HG03108 (cell line): ENCODE data around the gene KCNQ1OT1.

Experiments used
- ATAC-seq: cut with Tn5 transposase; IDR thresholded peaks from one replicate; pipeline ENCODE4 v1.9.1; 2021; ENCODE audit warnings: moderate library complexity; ENCODE audit not compliant: unreplicated experiment

The KCNQ1OT1 gene

GRCh38 chr11:2688381-2689231, 11.2 kb downstream of the KCNQ1OT1 start:
- ATAC-seq = no peak

- ATAC-seq = no peak
Observed at GRCh38 chr11:2687782-2688191, 12.0 kb downstream of the KCNQ1OT1 start.

- no peak for ATAC-seq
Observed at GRCh38 chr11:2687223-2687530, 12.6 kb downstream of the KCNQ1OT1 start.

GRCh38 chr11:2686360-2687222, 13.2 kb downstream of the KCNQ1OT1 start:
- no peak for ATAC-seq

GRCh38 chr11:2685566-2686359, 14.0 kb downstream of the KCNQ1OT1 start:
- no peak for ATAC-seq

GRCh38 chr11:2685051-2685450, 14.7 kb downstream of the KCNQ1OT1 start:
- ATAC-seq = no peak

GRCh38 chr11:2684581-2684980, 15.2 kb downstream of the KCNQ1OT1 start:
- ATAC-seq = no peak

GRCh38 chr11:2683806-2684205, 16.0 kb downstream of the KCNQ1OT1 start:
- ATAC-seq = no peak

- ATAC-seq = no peak
Observed at GRCh38 chr11:2681408-2682145, 18.2 kb downstream of the KCNQ1OT1 start.

- no peak for ATAC-seq
Observed at GRCh38 chr11:2679011-2679676, 20.6 kb downstream of the KCNQ1OT1 start.

- no peak for ATAC-seq
Observed at GRCh38 chr11:2678396-2678795, 21.4 kb downstream of the KCNQ1OT1 start.

GRCh38 chr11:2677127-2677526, 22.7 kb downstream of the KCNQ1OT1 start:
- no peak for ATAC-seq

GRCh38 chr11:2675540-2675939, 24.3 kb downstream of the KCNQ1OT1 start:
- ATAC-seq = no peak

- no peak for ATAC-seq
Observed at GRCh38 chr11:2674658-2675131, 25.1 kb downstream of the KCNQ1OT1 start.

GRCh38 chr11:2673871-2674471, 25.8 kb downstream of the KCNQ1OT1 start:
- ATAC-seq = no peak

GRCh38 chr11:2673250-2673610, 26.6 kb downstream of the KCNQ1OT1 start:
- no peak for ATAC-seq

- no peak for ATAC-seq
Observed at GRCh38 chr11:2672553-2673249, 27.1 kb downstream of the KCNQ1OT1 start.

GRCh38 chr11:2671748-2672147, 28.0 kb downstream of the KCNQ1OT1 start:
- no peak for ATAC-seq

GRCh38 chr11:2670541-2671100, 29.2 kb downstream of the KCNQ1OT1 start:
- ATAC-seq = no peak
